ENCODE results near the gene TBX6. TPM values are rescaled to one million over a fixed set of nuclear protein-coding genes. Genes with fewer than 3 reads are reported as not detected.

Gene TBX6
- polyA plus RNA-seq, 1 donor from 2014 or later = not detected

- Histone ChIP-seq H3K79me2 (replicated peaks; ENCODE audit: insufficient read depth, low read length) (no peaks in the 10 kb centered on the region), H3K27me3 (ENCODE audit: insufficient read depth, low read depth, low read length) (no peaks in the 10 kb centered on the region), H4K20me1 (ENCODE audit: insufficient read depth) (no peaks in the 10 kb centered on the region), H3K9me2 (ENCODE audit: insufficient read depth, low read length) (no peaks in the 10 kb centered on the region), H3K9ac (ENCODE audit: low read length) (no peak overlapping the region), H3K4me2 (ENCODE audit: low read length) (no peak overlapping the region), H3F3A (ENCODE audit: insufficient read depth, low read length, poor library complexity, severe bottlenecking) (no peaks in the 10 kb centered on the region), H2AFZ (ENCODE audit: low read depth, low read length) (no peak overlapping the region), H3K4me3 (ENCODE audit: low read length) (no peak overlapping the region), H3K36me3 (ENCODE audit: insufficient read depth, low read length) (peaks cover 5% of the 10 kb centered on the region), H3K9me3 (ENCODE audit: low read length) (no peaks in the 10 kb centered on the region), H3K27ac (ENCODE audit: low read length) (no peak overlapping the region)
- TF ChIP-seq POLR2AphosphoS5 (IDR thresholded peaks at IDR 0.05) = no peak
- no peak for TF ChIP-seq RAD21 (conservative IDR thresholded peaks at IDR 0.05)
- TF ChIP-seq EZH2 (IDR thresholded peaks at IDR 0.05; ENCODE audit: borderline replicate concordance, insufficient read depth, low read length, poor library complexity, severe bottlenecking) = no peak
- TF ChIP-seq, protein P1, sequence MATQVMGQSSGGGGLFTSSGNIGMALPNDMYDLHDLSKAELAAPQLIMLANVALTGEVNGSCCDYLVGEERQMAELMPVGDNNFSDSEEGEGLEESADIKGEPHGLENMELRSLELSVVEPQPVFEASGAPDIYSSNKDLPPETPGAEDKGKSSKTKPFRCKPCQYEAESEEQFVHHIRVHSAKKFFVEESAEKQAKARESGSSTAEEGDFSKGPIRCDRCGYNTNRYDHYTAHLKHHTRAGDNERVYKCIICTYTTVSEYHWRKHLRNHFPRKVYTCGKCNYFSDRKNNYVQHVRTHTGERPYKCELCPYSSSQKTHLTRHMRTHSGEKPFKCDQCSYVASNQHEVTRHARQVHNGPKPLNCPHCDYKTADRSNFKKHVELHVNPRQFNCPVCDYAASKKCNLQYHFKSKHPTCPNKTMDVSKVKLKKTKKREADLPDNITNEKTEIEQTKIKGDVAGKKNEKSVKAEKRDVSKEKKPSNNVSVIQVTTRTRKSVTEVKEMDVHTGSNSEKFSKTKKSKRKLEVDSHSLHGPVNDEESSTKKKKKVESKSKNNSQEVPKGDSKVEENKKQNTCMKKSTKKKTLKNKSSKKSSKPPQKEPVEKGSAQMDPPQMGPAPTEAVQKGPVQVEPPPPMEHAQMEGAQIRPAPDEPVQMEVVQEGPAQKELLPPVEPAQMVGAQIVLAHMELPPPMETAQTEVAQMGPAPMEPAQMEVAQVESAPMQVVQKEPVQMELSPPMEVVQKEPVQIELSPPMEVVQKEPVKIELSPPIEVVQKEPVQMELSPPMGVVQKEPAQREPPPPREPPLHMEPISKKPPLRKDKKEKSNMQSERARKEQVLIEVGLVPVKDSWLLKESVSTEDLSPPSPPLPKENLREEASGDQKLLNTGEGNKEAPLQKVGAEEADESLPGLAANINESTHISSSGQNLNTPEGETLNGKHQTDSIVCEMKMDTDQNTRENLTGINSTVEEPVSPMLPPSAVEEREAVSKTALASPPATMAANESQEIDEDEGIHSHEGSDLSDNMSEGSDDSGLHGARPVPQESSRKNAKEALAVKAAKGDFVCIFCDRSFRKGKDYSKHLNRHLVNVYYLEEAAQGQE (IDR thresholded peaks at IDR 0.05; ENCODE audit: borderline replicate concordance) = no peak
- TF ChIP-seq TAF1 (IDR thresholded peaks at IDR 0.05; ENCODE audit: low read depth) = no peak
- TF ChIP-seq SMC3 (conservative IDR thresholded peaks at IDR 0.05; ENCODE audit: poor library complexity) = no peak
- TF ChIP-seq EP300 (conservative IDR thresholded peaks at IDR 0.05; ENCODE audit: poor library complexity, severe bottlenecking) = no peak
- TF ChIP-seq MXI1 (conservative IDR thresholded peaks at IDR 0.05; ENCODE audit: poor library complexity, severe bottlenecking) = no peak
- no peak for TF ChIP-seq CTCF (IDR thresholded peaks at IDR 0.05; ENCODE audit: poor library complexity, severe bottlenecking)
Measured at GRCh38 chr16:30086291-30087140, 5.2 kb downstream of the TBX6 start.

DNA sequence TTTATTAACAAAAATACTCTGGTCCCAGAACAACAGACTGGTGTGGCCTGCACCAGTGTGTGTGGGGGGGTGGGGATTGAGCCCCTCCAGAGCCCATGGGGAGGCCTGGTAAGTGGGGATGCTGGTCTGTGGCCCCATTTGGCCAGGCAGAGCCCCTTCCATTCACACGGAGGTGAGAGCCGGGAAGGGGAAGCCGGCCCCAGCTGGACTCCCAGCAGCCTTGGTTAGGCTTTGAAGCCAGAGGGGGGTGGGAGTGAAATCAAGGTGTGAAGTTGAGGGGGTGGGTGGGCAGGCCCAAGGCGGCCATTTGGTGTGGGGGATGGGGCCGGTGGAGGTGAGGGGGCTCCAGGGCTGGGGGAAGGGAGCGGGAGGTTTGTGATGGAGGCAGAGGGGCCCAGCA, 5.9 kb downstream of the TBX6 start:
- Histone ChIP-seq H3K4me2 (ENCODE audit: low read length) (no peak overlapping the region), H4K20me1 (ENCODE audit: insufficient read depth) (no peaks in the 10 kb centered on the region), H3K79me2 (replicated peaks; ENCODE audit: insufficient read depth, low read length) (no peaks in the 10 kb centered on the region), H2AFZ (ENCODE audit: low read depth, low read length) (no peak overlapping the region), H3F3A (ENCODE audit: insufficient read depth, low read length, poor library complexity, severe bottlenecking) (no peaks in the 10 kb centered on the region), H3K9me2 (ENCODE audit: insufficient read depth, low read length) (no peaks in the 10 kb centered on the region), H3K9ac (ENCODE audit: low read length) (no peak overlapping the region), H3K27ac (ENCODE audit: low read length) (no peak overlapping the region), H3K4me3 (ENCODE audit: low read length) (no peak overlapping the region), H3K9me3 (ENCODE audit: low read length) (no peaks in the 10 kb centered on the region), H3K27me3 (ENCODE audit: insufficient read depth, low read depth, low read length) (no peaks in the 10 kb centered on the region), H3K36me3 (ENCODE audit: insufficient read depth, low read length) (peaks cover 5% of the 10 kb centered on the region)
- TF ChIP-seq TAF1 (IDR thresholded peaks at IDR 0.05; ENCODE audit: low read depth) = no peak
- no peak for TF ChIP-seq MXI1 (conservative IDR thresholded peaks at IDR 0.05; ENCODE audit: poor library complexity, severe bottlenecking)
- TF ChIP-seq SMC3 (conservative IDR thresholded peaks at IDR 0.05; ENCODE audit: poor library complexity) = no peak
- TF ChIP-seq, protein P1 (IDR thresholded peaks at IDR 0.05; ENCODE audit: borderline replicate concordance) = no peak
- no peak for TF ChIP-seq CTCF (IDR thresholded peaks at IDR 0.05; ENCODE audit: poor library complexity, severe bottlenecking)

All from neural cell (in vitro differentiated cells).